SW480 (cell line): ENCODE measurements around the gene CHST15.
"Not testable (repeated sequence)": the region's sequence is repeated elsewhere in the genome, so short reads cannot be mapped to it uniquely, and the experiment has no call there.

Experiments
- DNase-seq: peaks from one replicate; pipeline ENCODE4 v3.0.0-alpha.2; 2016; ENCODE audit warnings: low spot score

Gene CHST15

DNA sequence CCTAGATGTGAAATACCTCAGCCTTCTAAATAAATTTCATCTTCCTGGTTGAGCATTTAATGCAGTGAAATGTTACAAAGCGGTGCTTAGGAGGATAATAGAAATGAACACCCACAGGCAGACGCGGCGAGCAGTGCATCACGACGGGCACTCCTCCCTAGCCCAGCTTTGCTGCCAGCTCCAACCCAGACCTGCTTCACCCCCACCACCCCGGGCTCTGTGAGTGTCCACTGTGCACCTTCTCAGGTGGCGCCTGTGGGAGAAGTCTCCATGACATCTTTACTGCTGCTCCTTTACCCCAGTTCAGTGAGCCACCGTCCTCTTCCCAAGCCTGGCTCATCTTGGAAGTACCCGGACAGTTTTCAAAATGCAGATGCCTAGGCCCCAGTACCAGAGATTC lies 5.2 kb upstream of the CHST15 start:
- DNase-seq, result no peak

- DNase-seq, result no peak
Observed at GRCh38 chr10:124097883-124098282, 4.5 kb upstream of the CHST15 start.

DNA sequence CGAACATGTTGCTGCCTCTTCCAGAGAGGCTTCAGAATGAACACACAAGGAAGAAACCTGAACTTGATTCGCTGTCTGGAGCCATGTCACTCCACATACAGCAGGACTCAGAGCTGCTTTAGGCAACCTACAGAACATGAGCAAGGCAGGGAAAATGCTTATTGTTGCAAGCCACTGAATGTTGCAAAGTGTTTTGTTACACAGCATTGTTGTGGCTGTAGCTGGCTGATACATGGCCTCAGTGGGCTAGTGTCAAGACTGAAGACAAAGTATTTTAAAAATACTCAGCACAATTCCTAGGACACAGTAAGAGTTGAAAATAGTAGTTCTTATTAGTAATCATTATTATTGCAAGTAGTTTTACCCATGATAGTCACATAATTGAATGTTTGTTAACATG lies 3.1 kb upstream of the CHST15 start:
- DNase-seq, result no peak

DNA sequence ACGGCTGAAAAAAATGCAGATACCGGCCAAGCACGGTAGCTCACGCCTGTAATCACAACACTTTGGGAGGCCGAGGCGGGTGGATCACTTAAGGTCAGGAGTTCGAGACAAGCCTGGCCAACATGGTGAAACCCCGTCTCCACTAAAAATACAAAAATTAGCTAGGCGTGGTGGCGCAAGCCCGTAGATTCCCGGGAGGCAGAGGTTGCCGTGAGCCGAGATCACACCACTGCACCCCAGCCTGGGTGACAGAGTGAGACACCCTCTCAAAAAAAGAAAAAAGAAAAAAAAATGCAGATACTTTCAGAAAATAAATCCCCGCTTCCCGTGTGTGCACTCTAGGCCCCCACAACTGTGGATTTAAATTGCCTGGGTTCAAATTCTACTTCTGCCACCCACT lies 2.4 kb upstream of the CHST15 start:
- not testable (repeated sequence) for DNase-seq

GRCh38 chr10:124095096-124095495 lies 1.7 kb upstream of the CHST15 start:
- DNase-seq, result no peak

GRCh38 chr10:124094419-124094785 lies 1.0 kb upstream of the CHST15 start:
- no peak for DNase-seq

DNA sequence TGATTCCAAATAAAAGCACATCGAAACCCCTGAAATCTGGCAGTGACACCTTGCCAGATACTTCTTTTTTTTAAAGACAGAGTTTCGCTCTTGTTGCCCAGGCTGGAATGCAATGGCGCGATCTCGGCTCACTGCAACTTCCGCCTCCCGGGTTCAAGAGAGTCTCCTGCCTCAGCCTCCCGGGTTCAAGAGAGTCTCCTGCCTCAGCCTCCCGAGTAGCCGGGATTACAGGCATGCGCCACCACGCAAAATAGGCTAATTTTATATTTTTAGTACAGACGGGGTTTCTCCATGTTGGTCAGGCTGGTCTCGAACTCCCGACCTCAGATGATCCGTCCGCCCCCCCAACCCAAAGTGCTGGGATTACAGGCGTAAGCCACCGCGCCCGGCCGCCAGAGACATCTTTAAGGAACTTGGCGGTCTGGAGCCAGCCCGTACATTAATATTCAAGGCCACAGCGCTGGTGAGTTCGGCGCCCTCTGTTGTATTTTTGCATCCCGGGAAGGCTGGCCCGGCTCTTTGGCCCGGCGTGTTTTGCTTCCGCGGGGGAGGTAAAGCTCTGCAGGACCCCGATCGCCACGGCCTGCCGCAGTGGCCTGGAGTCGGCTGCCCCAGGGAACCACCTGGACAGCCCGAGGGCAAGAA lies 498 bp upstream of the CHST15 start:
- DNase-seq, result not testable (repeated sequence)

DNA sequence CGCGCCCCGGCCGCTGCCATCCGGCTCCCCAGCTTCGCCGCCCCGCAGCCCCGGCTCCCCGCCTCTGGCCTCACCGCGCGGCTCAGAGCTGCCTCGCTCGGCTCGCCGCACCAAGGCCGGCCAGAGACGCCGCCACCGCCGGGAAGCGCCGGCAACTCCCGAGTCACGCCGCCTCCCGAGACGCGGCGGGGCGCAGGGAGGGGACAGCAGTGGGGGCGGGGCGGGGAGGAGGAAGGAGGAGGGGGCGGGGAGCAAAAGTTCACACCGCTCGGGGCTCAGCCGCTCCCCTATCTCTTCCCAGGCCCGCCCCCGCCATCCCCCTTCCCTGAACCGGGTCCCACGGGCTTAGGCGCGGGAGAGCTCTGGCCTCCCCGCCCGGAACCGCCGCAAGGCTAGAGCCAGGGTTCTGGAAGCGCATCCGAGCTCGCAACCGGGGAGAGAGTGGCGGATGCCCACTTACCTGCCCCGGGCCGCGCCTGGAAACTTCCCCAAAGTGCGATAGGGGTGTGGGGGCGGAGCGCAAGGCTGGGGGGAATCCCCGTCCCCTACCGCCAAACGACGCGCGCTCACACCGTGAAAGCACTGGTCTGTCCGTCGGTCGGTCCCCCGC lies 1.0 kb downstream of the CHST15 start:
- peak; percentile 47 for DNase-seq

GRCh38 chr10:124091646-124092249 lies 1.6 kb downstream of the CHST15 start:
- DNase-seq, result peak; percentile 29

DNA sequence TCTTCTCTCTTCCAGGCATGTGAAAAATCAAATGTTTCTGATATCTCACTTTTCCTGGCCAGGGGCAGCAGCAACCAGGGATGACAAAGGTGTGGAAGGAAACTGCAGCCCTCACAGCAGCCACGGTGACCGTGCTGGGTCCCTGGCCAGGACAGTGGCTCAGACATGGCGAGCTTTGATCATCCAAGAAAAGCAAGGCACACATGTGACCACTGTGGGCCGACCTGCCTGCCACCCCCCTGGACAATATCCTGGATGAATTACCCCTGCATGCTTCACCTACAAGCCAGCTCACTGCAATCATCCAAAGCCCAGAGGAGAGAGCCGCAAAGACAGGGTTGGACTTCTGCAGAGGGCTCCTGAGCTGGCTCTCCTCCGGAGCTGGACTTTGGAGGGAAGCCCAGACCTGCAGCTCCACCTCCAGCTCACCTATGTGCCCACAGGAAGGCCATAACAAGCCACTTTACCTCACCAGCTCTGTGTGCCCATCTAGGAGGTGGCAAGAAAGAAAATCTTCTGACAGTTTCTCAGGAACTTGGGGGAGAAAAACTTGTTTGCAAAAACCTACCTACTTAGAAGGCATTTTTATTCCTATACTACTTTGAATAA lies 2.7 kb downstream of the CHST15 start:
- DNase-seq, result peak; percentile 45

DNA sequence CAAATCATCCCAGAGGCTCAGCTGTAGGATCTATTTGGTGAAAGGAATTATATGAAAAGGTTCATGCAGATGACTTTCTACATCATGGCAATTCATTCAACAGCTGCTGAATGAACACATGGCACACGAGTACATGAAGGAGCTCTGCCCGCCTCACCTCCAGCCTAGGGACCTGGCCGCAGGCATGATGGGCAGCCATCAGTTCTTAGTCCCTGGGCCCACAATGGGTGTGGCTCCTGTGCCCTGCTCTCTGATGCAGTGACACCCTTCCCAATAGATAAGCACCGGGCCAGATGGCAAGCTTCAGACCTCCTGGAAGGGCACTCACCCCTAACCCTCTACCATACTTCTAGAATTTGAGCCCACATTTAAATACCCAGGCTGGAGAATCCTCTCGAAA lies 3.5 kb downstream of the CHST15 start:
- no peak for DNase-seq

DNA sequence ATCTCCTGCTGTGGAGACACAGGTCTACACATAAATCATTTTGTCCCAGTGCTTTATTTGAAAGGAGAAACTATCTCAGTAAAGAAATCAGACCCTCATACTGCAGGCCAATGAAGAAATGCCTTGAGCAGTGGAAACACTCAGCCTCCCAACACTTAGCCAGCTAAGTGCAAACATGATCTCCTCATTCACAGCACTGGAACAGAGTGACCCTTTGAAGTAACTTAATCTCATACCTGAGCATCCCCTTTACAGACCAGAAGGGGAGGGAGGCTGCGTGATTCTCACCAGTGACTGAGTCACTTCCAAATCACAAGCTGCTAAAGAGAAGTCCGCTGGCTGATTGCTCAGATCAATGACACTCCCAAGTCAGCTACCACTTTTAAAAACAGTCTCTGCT lies 4.5 kb downstream of the CHST15 start:
- peak; percentile 4 for DNase-seq

DNA sequence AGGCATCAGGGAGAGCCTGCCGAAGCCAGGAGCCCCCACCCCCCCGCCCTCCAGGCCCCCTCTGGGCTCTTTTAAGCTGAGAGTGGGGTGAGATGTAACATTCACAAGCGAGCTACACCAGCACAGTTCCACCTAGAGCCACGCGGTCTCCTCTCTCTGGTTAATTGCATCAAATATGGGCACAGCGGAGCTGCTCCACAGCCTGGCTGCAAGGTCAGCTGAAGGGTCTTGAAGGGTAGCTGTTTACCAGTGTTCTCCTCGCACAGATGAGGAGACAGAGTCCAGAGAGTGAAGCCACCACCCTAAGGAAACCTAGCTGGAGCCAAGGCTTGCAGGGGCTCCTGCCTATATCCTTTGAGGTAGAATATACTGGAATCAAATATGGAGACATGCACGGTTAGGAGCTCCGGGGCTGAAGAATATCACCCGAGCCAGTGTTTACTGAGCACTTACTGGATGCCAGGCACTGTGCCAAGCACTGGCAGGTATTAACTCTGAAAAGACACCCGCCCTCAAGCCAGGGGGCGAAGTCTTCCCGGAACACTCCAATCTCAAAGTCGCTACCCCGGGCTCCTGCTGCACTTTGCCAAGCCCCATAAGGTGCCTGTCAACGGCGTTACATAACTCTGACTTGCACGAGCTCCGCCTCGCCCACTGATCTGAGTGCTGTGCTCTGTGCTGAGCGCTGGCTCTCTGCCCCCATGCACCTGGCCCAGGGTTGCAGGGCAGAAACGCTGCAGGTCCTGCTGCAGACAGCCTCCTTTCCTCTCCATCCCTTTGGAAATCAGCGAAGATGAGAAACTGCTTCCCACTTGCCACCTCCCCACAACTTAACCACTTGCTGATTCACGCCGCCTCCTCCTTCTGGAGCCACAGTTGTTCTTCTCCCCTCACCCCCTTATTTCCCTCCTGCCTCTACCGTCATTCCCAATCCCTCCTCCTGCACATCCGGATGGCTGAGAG lies 5.4 kb downstream of the CHST15 start:
- no peak for DNase-seq

- no peak for DNase-seq
Observed at GRCh38 chr10:124086787-124087671, 6.4 kb downstream of the CHST15 start.

DNA sequence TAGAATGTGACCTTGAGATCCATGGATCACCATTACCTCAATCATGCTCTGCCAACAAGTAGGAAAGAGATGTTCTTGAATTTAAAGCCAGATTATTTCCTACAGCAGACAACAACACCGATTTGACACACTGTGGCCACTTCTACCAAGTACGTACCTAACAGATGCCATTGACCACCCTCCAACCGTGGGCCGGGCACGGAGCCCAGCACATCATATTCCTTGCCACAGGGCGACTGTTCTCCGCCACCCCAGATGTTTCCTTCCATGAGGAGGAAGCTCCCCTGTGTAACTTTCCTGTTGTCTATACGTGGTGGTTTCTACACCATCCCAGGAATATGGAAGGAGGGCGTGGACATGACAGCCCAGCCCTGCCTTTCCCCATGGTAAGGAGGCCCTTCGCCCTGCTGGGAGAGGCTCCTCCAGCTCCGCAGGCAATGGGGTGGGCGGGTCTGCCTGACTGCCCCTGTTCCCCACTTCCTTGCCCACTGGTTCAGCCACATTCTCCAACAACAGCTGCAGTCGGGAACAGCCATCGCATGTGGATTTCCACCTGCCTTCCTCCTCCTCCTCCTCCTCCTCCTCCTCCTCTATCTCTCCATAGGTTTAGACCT lies 7.2 kb downstream of the CHST15 start:
- DNase-seq, result no peak

DNA sequence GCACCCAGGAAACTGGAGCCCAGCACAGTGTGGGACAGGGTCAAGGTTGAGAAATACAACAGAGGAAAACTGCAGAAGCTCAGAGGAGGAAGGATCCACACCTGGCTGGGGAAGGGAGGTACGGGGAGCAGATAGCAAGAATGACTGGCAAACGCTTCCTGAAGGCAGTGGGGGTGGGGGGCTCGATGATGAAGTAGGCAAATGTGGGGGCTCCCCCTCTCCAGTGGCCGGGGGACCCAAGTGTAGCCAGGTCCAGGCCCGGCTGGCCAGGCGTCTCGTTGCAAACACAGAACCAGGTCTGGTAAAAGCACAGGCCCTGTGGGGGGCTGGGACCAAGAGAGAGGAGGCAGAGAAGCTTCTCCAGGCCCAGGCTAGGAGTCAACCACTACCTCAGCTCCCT lies 7.7 kb downstream of the CHST15 start:
- DNase-seq, result no peak

- no peak for DNase-seq
Observed at GRCh38 chr10:124084708-124085107, 8.7 kb downstream of the CHST15 start.

- no peak for DNase-seq
Observed at GRCh38 chr10:124083740-124084397, 9.5 kb downstream of the CHST15 start.

GRCh38 chr10:124083047-124083739 lies 10.2 kb downstream of the CHST15 start:
- no peak for DNase-seq

- no peak for DNase-seq
Observed at GRCh38 chr10:124082555-124082954, 10.8 kb downstream of the CHST15 start.
